ENCODE data around the gene SLC22A9.

SLC22A9 gene

DNA sequence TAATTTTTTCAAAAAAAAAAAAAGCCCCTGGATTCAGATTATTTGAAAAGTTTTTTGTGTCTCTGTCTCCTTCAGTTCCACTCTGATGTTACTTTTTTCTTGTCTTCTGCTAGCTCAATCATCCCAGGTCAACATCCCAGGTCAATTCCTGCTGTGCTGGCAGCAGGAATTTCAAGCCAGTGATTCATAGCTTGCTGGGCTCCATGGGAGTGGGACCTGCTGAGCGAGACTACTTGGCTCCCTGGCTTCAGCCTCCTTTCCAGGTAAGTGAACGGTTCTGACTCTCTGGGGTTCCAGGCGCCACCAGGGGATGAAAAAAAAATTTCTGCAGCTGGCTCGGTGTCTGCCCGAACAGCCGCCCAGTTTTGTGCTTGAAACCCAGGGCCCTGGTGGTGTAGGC lies 90.0 kb downstream of the SLC22A9 start:
- Mint-ChIP-seq H3K4me1 (no peaks in the 10 kb centered on the region), H3K9me3 (no peaks in the 10 kb centered on the region), H3K27ac (ENCODE audit: low read depth) (no peak overlapping the region), H3K27me3 (no peaks in the 10 kb centered on the region), H3K4me3 (no peak overlapping the region), H3K36me3 (ENCODE audit: insufficient read depth) (no peaks in the 10 kb centered on the region)
- no peak for DNase-seq (ENCODE audit: low spot score in 2 of 2)
- no peak for ATAC-seq (replicated peaks; ENCODE audit: extremely low read depth, poor library complexity, severe bottlenecking)

All from central memory CD8-positive, alpha-beta T cell (primary cell).